GM12875 (cell line): ENCODE results near the gene EHD4.

Experiments used
- H3K4me3 ChIP-seq: one replicate; pipeline ENCODE4 v1.5.1; 2011; ENCODE audit warnings: low read depth, low read length, control low read depth
- CTCF ChIP-seq: IDR thresholded peaks from 2 replicates; pipeline ENCODE4 v1.5.1; 2011; ENCODE audit warnings: low read depth, mild to moderate bottlenecking, control low read depth, inconsistent platforms, low read length, moderate library complexity, borderline replicate concordance; ENCODE audit not compliant: insufficient read depth

EHD4 gene

DNA sequence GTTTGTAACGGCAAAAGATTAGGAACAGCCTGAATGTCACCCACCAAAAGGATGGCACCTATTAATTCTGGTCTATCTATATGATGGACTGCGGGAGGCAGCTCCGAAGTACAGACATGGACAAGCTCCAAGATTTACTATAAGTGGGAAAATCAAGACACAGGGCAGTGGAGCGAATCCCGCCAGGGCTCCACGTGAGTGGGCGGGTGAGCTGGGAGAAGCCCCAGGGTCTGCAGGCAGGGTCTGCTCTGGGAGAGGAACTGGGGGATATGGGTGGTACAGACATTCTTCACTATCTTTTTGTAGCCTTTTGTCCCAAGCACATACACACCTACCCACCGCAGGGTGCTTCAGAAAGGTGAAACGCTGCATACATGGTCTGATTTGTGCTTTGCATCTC is 40.3 kb downstream of the EHD4 start:
- TF ChIP-seq CTCF, result no peak
- no peak overlapping the region for H3K4me3 ChIP-seq

GRCh38 chr15:41930867-41931222 is 41.5 kb downstream of the EHD4 start:
- no peak for TF ChIP-seq CTCF
- no peak overlapping the region for H3K4me3 ChIP-seq

GRCh38 chr15:41930221-41930866 is 42.0 kb downstream of the EHD4 start:
- no peak overlapping the region for H3K4me3 ChIP-seq
- TF ChIP-seq CTCF, result no peak

- peak overlapping the region; percentile 15 for H3K4me3 ChIP-seq
- TF ChIP-seq CTCF, result no peak
These were observed 43.4 kb downstream of the EHD4 start for GRCh38 chr15:41928637-41929620.

- no peak for TF ChIP-seq CTCF
- no peak overlapping the region for H3K4me3 ChIP-seq
These were observed 44.3 kb downstream of the EHD4 start for GRCh38 chr15:41928100-41928499.

DNA sequence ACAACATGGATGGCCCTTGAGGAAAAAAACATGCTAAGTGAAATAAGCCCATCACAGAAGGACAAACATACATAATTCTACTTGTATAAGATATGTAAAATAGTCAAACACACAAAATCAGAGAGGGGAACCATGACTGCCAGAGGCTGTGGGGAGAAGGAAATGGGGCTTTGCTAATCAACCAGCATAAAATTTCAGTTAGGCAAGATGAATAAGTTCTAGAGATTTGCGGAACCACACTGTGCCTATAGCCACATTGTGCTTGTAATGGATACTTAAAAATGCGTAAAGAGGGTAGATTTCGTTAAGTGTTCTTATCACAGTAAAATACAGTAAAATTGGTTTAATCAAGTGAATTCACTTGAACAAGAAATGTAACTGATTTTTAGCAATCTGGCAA is 44.8 kb downstream of the EHD4 start:
- no peak for TF ChIP-seq CTCF
- no peak overlapping the region for H3K4me3 ChIP-seq
